Retinal pigment epithelial cell (primary cell): ENCODE data around the gene ETS1.

Experiments
- DNase-seq: peaks from one replicate; pipeline ENCODE4 v3.0.0-alpha.2; 2010; ENCODE audit warnings: low read depth
- H3K4me3 ChIP-seq: 2 replicates; pipeline ENCODE4 v1.5.1; 2011; ENCODE audit warnings: mild to moderate bottlenecking, low read length, control low read depth, moderate library complexity
- TF ChIP-seq, protein P1 (sequence below): conservative IDR thresholded peaks from 2 replicates; pipeline ENCODE4 v1.5.1; 2011; ENCODE audit warnings: low read depth, low read length, control low read depth, inconsistent platforms

The ETS1 gene

DNA sequence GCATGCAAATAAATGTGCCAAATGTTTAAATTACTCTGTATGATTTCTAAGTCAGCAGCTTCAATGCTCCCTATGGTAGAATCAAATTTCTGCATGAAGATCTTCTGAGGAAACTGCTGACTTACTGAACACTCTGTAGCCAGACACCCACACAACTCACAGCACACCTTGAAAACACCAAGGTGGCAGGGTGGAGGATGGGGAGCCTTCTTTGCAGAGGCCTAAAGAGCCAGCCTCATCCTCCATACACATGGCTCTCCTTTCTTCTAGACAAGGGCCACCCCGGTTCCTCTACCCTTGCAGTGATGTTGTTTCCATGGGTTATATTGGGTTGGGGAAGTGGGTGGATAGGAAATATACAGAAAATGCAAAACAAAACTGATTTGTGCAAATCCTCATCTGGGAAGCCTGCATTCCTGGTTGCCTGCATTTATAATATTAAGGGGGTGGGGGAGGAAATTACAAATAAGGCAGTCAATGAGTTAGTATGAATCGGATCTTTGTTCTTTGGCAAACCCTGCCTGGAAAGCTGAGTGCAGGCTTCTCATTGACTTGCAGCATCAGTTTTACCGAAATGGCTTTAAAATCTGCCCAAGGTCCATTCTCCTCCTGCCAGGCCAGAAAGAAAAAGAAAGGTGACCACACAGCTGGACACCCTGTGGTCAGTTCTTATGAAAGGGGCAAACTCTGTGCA, 15.8 kb upstream of the ETS1 start:
- DNase-seq: no peak
- no peak overlapping the region for H3K4me3 ChIP-seq
- TF ChIP-seq, protein P1, sequence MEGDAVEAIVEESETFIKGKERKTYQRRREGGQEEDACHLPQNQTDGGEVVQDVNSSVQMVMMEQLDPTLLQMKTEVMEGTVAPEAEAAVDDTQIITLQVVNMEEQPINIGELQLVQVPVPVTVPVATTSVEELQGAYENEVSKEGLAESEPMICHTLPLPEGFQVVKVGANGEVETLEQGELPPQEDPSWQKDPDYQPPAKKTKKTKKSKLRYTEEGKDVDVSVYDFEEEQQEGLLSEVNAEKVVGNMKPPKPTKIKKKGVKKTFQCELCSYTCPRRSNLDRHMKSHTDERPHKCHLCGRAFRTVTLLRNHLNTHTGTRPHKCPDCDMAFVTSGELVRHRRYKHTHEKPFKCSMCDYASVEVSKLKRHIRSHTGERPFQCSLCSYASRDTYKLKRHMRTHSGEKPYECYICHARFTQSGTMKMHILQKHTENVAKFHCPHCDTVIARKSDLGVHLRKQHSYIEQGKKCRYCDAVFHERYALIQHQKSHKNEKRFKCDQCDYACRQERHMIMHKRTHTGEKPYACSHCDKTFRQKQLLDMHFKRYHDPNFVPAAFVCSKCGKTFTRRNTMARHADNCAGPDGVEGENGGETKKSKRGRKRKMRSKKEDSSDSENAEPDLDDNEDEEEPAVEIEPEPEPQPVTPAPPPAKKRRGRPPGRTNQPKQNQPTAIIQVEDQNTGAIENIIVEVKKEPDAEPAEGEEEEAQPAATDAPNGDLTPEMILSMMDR: no peak

DNA sequence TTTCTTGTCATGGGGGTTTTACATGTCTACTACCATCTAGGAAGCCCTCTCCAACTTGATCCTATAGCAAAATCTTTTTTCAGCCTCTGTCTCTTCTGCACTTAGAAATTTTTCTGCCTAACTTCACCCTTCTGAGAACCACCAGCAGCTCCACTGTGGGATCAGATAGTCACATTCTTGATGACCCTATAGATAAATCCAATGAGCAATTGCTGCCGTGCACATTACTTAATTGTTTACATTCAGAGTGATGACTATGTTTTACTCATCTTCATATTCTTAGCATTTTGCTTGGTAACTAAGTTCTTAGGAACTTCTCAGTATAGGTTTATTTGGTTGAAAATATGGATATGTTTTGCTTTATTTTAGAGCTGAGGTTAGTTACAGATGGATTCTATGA, 12.4 kb upstream of the ETS1 start:
- DNase-seq: no peak
- H3K4me3 ChIP-seq: no peak overlapping the region
- TF ChIP-seq, protein P1: no peak

DNA sequence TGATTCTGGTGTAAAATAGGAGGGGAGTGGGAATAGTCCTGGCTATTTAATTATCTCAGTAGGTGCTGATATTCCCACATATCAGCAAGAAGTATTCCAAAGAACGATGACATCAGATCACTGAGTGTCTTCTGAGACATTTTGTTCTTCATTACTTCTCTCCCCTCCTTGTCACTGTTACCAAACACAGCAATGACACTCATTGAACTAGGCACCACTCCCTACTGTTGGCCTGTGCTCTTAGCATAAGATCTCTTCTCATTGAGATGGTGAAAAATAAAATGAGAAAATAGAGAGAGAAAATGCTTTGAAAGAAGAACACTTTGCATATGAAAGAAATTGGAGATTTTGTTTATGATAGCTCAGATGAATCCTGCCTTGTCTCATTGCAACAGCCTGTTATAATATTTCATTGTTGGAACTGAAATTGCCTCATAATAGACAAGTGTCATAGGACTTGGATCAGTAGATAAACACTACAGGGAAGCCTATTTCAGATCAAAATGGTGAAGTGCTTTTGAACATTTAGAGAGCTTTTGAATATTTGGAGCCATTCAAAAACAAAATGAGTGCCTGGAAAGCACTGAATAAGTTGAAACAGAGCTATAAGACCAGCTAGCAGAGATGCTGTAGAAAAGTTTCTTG, 11.3 kb upstream of the ETS1 start:
- DNase-seq: no peak
- no peak overlapping the region for H3K4me3 ChIP-seq
- TF ChIP-seq, protein P1: no peak

DNA sequence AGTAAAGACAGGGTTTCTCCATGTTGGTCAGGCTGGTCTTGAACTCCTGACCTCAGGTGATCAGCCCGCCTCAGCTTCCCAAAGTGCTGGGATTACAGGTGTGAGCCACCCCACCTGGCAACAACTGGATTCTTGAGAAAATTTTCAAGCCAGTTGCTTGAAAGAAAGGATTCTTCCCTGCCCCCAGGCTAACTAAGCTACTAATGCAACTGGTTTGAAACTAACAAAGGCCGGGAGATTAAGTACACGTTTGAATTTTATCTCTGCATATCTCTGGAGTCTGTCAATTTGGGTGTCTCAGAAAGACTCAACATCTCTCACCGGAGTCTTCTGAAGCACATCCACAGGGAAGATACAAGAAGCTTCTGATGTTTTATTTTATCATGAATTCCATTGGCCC, 10.7 kb upstream of the ETS1 start:
- H3K4me3 ChIP-seq: no peak overlapping the region
- no peak for DNase-seq
- TF ChIP-seq, protein P1: no peak

DNA sequence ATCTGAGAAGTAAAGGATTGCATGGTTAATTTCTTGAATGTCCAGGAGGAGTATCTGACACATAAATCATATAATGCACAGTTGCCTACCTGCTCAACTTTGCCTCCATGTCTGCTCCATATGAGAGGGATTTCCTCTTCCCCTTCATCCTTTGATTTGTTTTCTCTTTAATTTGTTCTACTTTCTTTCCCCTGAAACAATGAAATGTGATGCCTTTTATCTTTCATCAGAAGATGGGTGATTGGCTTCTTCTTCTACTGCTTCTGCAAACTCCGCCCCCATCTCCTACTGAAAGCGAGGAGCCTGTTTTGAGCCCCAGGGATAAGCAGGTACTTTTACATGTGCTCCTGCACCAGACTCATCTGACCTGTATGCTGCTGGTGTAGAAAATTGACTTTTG, 9.9 kb upstream of the ETS1 start:
- no peak overlapping the region for H3K4me3 ChIP-seq
- no peak for DNase-seq
- TF ChIP-seq, protein P1: no peak

DNA sequence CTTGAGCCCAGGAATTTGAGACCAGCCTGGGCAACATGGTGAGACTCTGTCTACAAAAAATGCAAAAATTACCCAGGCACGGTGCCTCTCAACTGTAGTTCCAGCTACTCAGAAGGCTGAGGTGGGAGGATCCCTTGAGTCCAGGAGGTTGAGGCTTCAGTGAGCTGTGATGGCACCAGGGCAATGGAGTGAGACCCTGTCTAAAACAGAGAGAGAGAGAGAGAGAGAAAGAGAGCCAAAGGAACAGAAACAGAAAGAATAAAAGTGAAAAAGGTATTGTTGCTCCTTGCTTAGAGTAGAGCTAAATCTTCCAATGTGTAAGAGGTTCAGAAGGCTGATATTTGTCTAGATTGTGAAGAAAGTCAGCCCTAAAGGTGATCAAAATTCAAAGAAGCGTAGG, 8.9 kb upstream of the ETS1 start:
- TF ChIP-seq, protein P1: no peak
- no peak for DNase-seq
- no peak overlapping the region for H3K4me3 ChIP-seq

DNA sequence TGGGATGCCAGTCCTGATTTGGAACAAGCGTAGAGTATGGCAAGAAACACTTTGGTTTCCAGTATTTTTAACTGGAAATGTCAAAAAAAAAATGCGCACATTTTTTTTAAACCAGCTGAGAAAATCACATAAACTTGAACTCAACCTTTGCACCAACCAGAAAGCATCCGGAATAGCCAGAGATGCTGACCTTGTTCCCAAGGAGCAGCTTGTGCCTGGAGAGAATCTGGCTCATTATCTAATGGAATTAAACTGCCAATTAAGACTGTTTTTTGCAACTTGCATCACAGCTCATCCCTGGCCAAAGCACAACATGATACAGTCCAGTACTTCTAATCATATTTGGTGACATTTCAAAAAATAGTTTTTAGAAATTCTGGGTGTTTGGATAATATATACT, 8.4 kb upstream of the ETS1 start:
- H3K4me3 ChIP-seq: no peak overlapping the region
- TF ChIP-seq, protein P1: no peak
- no peak for DNase-seq
